ENCODE measurements around the gene PDE7B.

The PDE7B gene

DNA sequence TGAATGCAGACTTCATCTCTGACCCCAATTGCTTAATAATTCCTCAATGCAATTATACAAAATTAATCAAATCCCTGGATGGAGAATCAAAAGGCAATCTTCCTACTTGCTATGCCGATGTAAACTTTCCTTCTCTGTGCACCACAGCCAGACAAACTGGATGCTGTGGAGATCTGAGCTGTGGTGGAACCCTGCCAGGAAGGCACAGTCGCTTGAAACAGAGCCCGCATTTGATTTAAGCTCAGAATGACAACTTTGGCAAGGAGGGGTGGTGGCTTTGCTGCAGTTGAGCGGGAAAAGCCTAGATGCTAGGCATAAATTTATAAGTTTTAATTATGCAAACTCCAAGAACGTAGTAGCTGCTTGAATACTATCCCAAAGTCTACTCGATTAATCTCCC lies 207.8 kb downstream of the PDE7B start:
- no peak overlapping the region for H3K4me3 ChIP-seq (ENCODE audit: low read depth, low read length)

GRCh38 chr6:136060052-136060451 lies 208.6 kb downstream of the PDE7B start:
- no peak overlapping the region for H3K4me3 ChIP-seq (ENCODE audit: low read depth, low read length)

- no peak overlapping the region for H3K4me3 ChIP-seq (ENCODE audit: low read depth, low read length)
These were observed 209.3 kb downstream of the PDE7B start for GRCh38 chr6:136060759-136061158.

DNA sequence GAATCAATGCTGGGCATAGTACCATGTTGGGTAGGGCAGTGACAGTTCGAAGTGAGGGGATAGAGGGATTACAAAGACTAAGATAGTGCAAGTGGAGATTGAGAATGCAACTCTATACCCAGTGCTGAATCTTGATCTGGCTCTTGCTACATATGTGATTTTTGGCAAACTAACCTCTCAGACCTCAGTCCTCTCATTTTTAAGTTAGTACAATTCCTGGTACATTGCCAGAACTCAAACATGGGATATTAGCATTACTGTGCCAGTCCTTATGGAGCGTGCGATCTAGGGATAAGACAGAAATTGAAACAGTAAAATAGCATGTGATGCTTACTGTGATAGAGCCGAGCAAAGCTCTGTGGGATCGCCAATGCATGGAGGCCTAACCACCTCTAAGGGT lies 210.2 kb downstream of the PDE7B start:
- no peak overlapping the region for H3K4me3 ChIP-seq (ENCODE audit: low read depth, low read length)

GRCh38 chr6:136063096-136063495 lies 211.6 kb downstream of the PDE7B start:
- no peak overlapping the region for H3K4me3 ChIP-seq (ENCODE audit: low read depth, low read length)

- H3K4me3 ChIP-seq (ENCODE audit: low read depth, low read length), result no peak overlapping the region
These were observed 214.5 kb downstream of the PDE7B start for GRCh38 chr6:136066005-136066404.

DNA sequence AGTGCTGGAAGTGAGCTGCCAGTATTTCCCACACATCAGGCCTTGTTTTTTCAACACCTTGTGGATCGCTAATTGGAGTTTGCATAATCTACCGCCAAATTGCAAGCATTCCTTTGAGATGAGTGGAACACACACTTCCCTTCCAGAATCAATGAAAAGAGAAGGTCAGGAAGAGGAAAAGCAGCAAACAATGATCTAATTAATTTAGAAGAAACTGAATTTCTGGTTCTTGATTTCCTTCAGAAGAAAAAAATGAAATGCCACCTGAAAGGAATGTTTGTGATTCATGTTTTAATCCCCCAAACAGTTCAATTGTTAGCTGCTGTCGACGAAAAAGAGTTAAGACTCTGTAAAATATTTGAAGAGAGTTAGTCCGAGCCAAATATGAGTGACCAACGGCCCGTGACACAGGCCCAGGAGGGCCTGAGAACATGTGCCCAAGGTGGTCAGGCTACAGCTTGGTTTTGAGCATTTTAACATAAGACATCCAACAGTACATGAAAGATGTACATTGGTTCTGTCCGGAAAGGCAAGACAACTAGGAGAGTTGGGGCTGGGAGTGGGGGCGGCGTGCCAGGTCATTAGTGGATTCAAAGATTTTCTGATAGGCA lies 216.3 kb downstream of the PDE7B start:
- no peak overlapping the region for H3K4me3 ChIP-seq (ENCODE audit: low read depth, low read length)

- H3K4me3 ChIP-seq (ENCODE audit: low read depth, low read length), result no peak overlapping the region
These were observed 217.6 kb downstream of the PDE7B start for GRCh38 chr6:136069119-136069518.

GRCh38 chr6:136070815-136071214 lies 219.3 kb downstream of the PDE7B start:
- no peak overlapping the region for H3K4me3 ChIP-seq (ENCODE audit: low read depth, low read length)

DNA sequence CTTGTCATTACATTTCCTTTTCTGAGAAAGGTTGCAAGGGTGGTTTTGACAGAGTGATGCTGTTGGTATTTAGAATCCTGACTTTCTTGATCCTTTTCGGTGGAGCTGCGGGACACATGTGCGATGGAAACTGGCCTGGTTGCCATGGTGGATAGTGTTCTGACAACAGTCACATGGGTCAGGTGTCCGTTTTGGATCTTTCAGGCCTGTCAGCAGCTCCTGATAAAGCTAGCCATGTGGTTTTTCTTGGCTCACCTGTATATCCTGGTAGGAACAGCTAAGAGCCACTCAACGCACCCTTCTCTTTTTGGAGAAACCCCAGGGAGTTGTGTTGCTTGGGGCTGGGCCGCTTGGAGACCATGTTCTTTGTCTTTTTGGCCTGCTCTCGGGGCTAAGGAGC lies 221.2 kb downstream of the PDE7B start:
- no peak overlapping the region for H3K4me3 ChIP-seq (ENCODE audit: low read depth, low read length)

GRCh38 chr6:136073216-136073615 lies 221.7 kb downstream of the PDE7B start:
- no peak overlapping the region for H3K4me3 ChIP-seq (ENCODE audit: low read depth, low read length)

GRCh38 chr6:136076496-136076895 lies 225.0 kb downstream of the PDE7B start:
- H3K4me3 ChIP-seq (ENCODE audit: low read depth, low read length), result no peak overlapping the region

DNA sequence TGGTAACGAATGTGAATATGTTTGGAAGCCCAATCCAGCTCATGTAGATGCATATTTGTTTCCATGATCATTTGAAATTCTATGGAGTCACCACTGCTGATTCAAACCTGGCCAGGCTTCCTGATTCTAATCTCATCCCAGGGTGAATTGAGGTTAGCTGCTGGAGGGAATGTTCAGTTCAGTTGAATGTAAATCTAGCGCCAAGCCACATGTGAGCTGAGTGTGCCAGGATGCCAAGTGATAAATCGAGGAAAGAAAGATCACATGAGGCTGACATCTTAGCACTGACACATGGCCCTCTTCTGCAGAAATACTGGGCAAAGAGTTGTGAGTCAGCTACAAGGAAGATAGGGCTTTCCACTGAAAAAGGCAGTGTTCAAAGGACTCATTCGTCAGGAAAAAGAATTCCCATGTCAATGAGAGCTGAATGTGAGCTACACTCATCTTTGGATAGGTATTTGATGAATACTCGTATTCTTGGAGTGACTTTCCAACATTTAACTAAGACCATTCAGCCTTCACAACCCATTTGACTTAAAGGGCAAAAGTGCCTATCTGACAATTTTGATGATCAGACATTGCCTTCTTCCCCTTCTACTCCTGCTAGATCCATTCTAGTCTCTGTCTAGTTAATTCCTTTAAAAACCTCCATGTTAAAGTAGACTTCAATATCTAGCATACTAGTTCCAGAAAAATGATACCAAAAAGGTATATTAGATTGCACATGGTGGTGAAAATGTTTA lies 226.5 kb downstream of the PDE7B start:
- H3K4me3 ChIP-seq (ENCODE audit: low read depth, low read length), result no peak overlapping the region

- H3K4me3 ChIP-seq (ENCODE audit: low read depth, low read length), result no peak overlapping the region
These were observed 228.4 kb downstream of the PDE7B start for GRCh38 chr6:136079701-136080565.

GRCh38 chr6:136083540-136083939 lies 232.0 kb downstream of the PDE7B start:
- no peak overlapping the region for H3K4me3 ChIP-seq (ENCODE audit: low read depth, low read length)

- no peak overlapping the region for H3K4me3 ChIP-seq (ENCODE audit: low read depth, low read length)
These were observed 232.9 kb downstream of the PDE7B start for GRCh38 chr6:136084403-136084802.

GRCh38 chr6:136085370-136086115 lies 234.0 kb downstream of the PDE7B start:
- no peak overlapping the region for H3K4me3 ChIP-seq (ENCODE audit: low read depth, low read length)

DNA sequence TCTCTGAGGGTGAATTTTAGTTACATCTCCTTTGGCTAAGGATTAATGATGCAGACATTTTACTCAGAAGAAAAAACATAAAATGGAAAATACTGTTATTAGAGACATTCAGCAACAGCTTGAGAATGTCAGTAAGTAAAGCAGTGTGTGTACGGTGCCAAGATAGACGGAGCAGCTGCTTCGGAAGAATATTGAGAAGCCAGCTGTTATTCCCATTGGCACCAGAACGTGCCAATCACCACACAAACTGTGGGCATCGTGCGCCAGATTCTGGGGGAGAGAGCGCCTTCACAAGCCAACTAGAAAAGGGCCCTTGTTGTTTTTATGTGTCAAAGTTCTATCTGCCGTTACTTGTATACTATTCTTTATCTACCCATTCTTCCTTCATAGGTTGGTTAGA lies 235.2 kb downstream of the PDE7B start:
- no peak overlapping the region for H3K4me3 ChIP-seq (ENCODE audit: low read depth, low read length)

- H3K4me3 ChIP-seq (ENCODE audit: low read depth, low read length), result no peak overlapping the region
These were observed 236.5 kb downstream of the PDE7B start for GRCh38 chr6:136087986-136088385.

DNA sequence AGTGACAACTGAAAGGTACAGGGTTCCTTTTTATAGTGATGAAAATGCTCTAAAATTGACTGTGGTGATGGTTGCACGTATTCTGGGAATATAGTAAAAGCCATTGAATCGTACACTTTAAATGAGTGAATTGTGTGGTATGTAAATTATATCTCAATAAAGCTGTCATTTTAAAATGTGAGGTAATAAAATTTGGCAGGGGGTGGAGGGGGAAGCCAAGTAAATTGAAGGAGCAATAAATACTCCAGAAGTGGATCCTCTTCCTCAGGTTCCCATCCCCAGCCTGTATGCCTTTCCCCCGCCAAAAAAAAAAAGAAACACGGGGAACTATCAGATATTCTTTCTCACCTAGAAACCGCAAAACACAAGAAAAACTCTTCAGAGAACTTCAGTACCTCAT lies 237.2 kb downstream of the PDE7B start:
- no peak overlapping the region for H3K4me3 ChIP-seq (ENCODE audit: low read depth, low read length)

GRCh38 chr6:136089876-136090275 lies 238.4 kb downstream of the PDE7B start:
- no peak overlapping the region for H3K4me3 ChIP-seq (ENCODE audit: low read depth, low read length)

Measured in iPS-11a (cell line).